EH (cell line): ENCODE measurements around the gene CIB2.

Experiments used
- DNase-seq: peaks from one replicate; pipeline ENCODE4 v3.0.0-alpha.2; 2015; ENCODE audit warnings: low read depth

Gene CIB2

GRCh38 chr15:78107471-78107870, 23.8 kb downstream of the CIB2 start:
- DNase-seq, result no peak

- DNase-seq, result peak; percentile 49
These were observed 25.6 kb downstream of the CIB2 start for GRCh38 chr15:78105476-78106241.

- no peak for DNase-seq
These were observed 26.4 kb downstream of the CIB2 start for GRCh38 chr15:78104566-78105475.

GRCh38 chr15:78104119-78104479, 27.1 kb downstream of the CIB2 start:
- DNase-seq, result no peak

GRCh38 chr15:78103406-78104118, 27.7 kb downstream of the CIB2 start:
- DNase-seq, result no peak

GRCh38 chr15:78102741-78103140, 28.5 kb downstream of the CIB2 start:
- no peak for DNase-seq

GRCh38 chr15:78102211-78102610, 29.0 kb downstream of the CIB2 start:
- no peak for DNase-seq

- no peak for DNase-seq
These were observed 29.7 kb downstream of the CIB2 start for GRCh38 chr15:78101423-78102105.

- DNase-seq, result no peak
These were observed 30.4 kb downstream of the CIB2 start for GRCh38 chr15:78100886-78101285.

GRCh38 chr15:78098131-78098755, 33.0 kb downstream of the CIB2 start:
- DNase-seq, result no peak

- no peak for DNase-seq
These were observed 33.6 kb downstream of the CIB2 start for GRCh38 chr15:78097667-78098066.

- DNase-seq, result peak; percentile 91
These were observed 37.8 kb downstream of the CIB2 start for GRCh38 chr15:78093242-78094020.

- no peak for DNase-seq
These were observed 38.8 kb downstream of the CIB2 start, which contains the start of gene SH2D7 for GRCh38 chr15:78092261-78093041. TSS of gene SH2D7 (plus strand) at chr15:78092561. CDS start at chr15:78092585, 24 bp downstream.

GRCh38 chr15:78090422-78091063, 40.7 kb downstream of the CIB2 start:
- no peak for DNase-seq

GRCh38 chr15:78088773-78089080, 42.5 kb downstream of the CIB2 start:
- DNase-seq, result no peak

GRCh38 chr15:78087951-78088772, 43.1 kb downstream of the CIB2 start:
- DNase-seq, result no peak

- DNase-seq, result peak; percentile 68
These were observed 45.3 kb downstream of the CIB2 start for GRCh38 chr15:78085928-78086327.

GRCh38 chr15:78084449-78084750, 46.8 kb downstream of the CIB2 start:
- no peak for DNase-seq
